ENCODE data around the gene ADD3. TPM values are rescaled to one million over a fixed set of nuclear protein-coding genes. Genes with fewer than 3 reads are reported as not detected.
"Not testable (repeated sequence)": the region's sequence is repeated elsewhere in the genome, so short reads cannot be mapped to it uniquely, and the experiment has no call there.

Gene ADD3
- total RNA-seq, 2 donors from 2014 or later, result 44.0 to 81.5 TPM

- H3K4me1 Mint-ChIP-seq (ENCODE audit: low read depth in 2 of 2), result peaks cover 40 to 64% of the 10 kb centered on the region in 2 donors
- H3K36me3 Mint-ChIP-seq, result no peaks in the 10 kb centered on the region
- H3K27me3 Mint-ChIP-seq, result no peaks in the 10 kb centered on the region
- peak overlapping the region; percentile 40 for H3K4me3 Mint-ChIP-seq
- H3K9me3 Mint-ChIP-seq, result no peaks in the 10 kb centered on the region
- ATAC-seq (peak; percentile 55 to 59), DNase-seq (ENCODE audit: low spot score) (no peak)
- peak overlapping the region; percentile 45 to 81 for H3K27ac Mint-ChIP-seq
Observed at GRCh38 chr10:110041479-110041829, 33.7 kb downstream of the ADD3 start.

GRCh38 chr10:110042181-110042580 lies 34.4 kb downstream of the ADD3 start:
- DNase-seq (ENCODE audit: low spot score) (no peak), ATAC-seq (no peak)
- H3K4me1 Mint-ChIP-seq (ENCODE audit: low read depth in 2 of 2), result peaks cover 38 to 58% of the 10 kb centered on the region in 2 donors
- H3K9me3 Mint-ChIP-seq, result no peaks in the 10 kb centered on the region
- peak overlapping the region; percentile 36 for H3K4me3 Mint-ChIP-seq
- no peaks in the 10 kb centered on the region for H3K27me3 Mint-ChIP-seq
- no peaks in the 10 kb centered on the region for H3K36me3 Mint-ChIP-seq
- peak overlapping the region; percentile 45 to 81 for H3K27ac Mint-ChIP-seq

- Mint-ChIP-seq H3K36me3 (peaks cover 1% of the 10 kb centered on the region), H3K4me1 (ENCODE audit: low read depth in 2 of 2) (peaks cover 38 to 59% of the 10 kb centered on the region in 2 donors), H3K9me3 (peaks cover under 1% of the 10 kb centered on the region), H3K27ac (peak overlapping the region; percentile 70 to 72), H3K27me3 (no peaks in the 10 kb centered on the region), H3K4me3 (no peak overlapping the region)
- no peak for DNase-seq (ENCODE audit: low spot score)
- ATAC-seq, result no peak
Observed at GRCh38 chr10:110042891-110043290, 35.1 kb downstream of the ADD3 start.

- Mint-ChIP-seq H3K27me3 (no peaks in the 10 kb centered on the region), H3K4me1 (ENCODE audit: low read depth in 2 of 2) (peaks cover 36 to 58% of the 10 kb centered on the region in 2 donors), H3K9me3 (peaks cover 7% of the 10 kb centered on the region), H3K36me3 (peaks cover 10% of the 10 kb centered on the region), H3K4me3 (peak overlapping the region; percentile 68), H3K27ac (peak overlapping the region; percentile 70 to 72)
- DNase-seq (ENCODE audit: low spot score) (no peak), ATAC-seq (no peak)
Observed at GRCh38 chr10:110044681-110045080, 36.9 kb downstream of the ADD3 start.

- DNase-seq (ENCODE audit: low spot score) (no peak), ATAC-seq (peak; percentile 53 to 84)
- H3K36me3 Mint-ChIP-seq, result peaks cover 13% of the 10 kb centered on the region
- H3K9me3 Mint-ChIP-seq, result peaks cover 7% of the 10 kb centered on the region
- H3K27me3 Mint-ChIP-seq, result no peaks in the 10 kb centered on the region
- peak overlapping the region; percentile 70 to 72 for H3K27ac Mint-ChIP-seq
- peak overlapping the region; percentile 59 for H3K4me3 Mint-ChIP-seq
- peaks cover 31 to 56% of the 10 kb centered on the region in 2 donors for H3K4me1 Mint-ChIP-seq (ENCODE audit: low read depth in 2 of 2)
Observed at GRCh38 chr10:110045772-110046171, 38.0 kb downstream of the ADD3 start.

- H3K4me3 Mint-ChIP-seq, result peak overlapping the region; percentile 34
- H3K9me3 Mint-ChIP-seq; ATAC-seq; H3K27me3 Mint-ChIP-seq; DNase-seq (ENCODE audit: low spot score): not testable (repeated sequence)
- H3K4me1 Mint-ChIP-seq (ENCODE audit: low read depth in 2 of 2), result peaks cover 30 to 57% of the 10 kb centered on the region in 2 donors
- peak overlapping the region in 1 of 2 donors; percentile 61 for H3K27ac Mint-ChIP-seq
- H3K36me3 Mint-ChIP-seq, result peaks cover 17% of the 10 kb centered on the region
Observed at GRCh38 chr10:110048145-110048544, 40.4 kb downstream of the ADD3 start.

- ATAC-seq, result no peak
- Mint-ChIP-seq H3K27ac (peak overlapping the region in 1 of 2 donors; percentile 61), H3K4me3 (no peak overlapping the region)
Observed at GRCh38 chr10:110048781-110049180, 41.0 kb downstream of the ADD3 start.

GRCh38 chr10:110049889-110050591 lies 42.3 kb downstream of the ADD3 start:
- not testable (repeated sequence) for H3K4me3 Mint-ChIP-seq; H3K9me3 Mint-ChIP-seq; H3K27ac Mint-ChIP-seq; H3K27me3 Mint-ChIP-seq; DNase-seq (ENCODE audit: low spot score); ATAC-seq
- Mint-ChIP-seq H3K4me1 (ENCODE audit: low read depth in 2 of 2) (peaks cover 27 to 41% of the 10 kb centered on the region in 2 donors), H3K36me3 (peaks cover 17% of the 10 kb centered on the region)

More at GRCh38 chr10:110048781-110049180, 41.0 kb downstream of the ADD3 start:
- Mint-ChIP-seq H3K27me3 (no peaks in the 10 kb centered on the region), H3K9me3 (peaks cover 7% of the 10 kb centered on the region), H3K36me3 (peaks cover 17% of the 10 kb centered on the region), H3K4me1 (ENCODE audit: low read depth in 2 of 2) (peaks cover 30 to 50% of the 10 kb centered on the region in 2 donors)
- DNase-seq (ENCODE audit: low spot score), result no peak

- Mint-ChIP-seq H3K36me3 (peaks cover 17% of the 10 kb centered on the region), H3K4me3 (no peak overlapping the region), H3K27me3 (no peaks in the 10 kb centered on the region), H3K4me1 (ENCODE audit: low read depth in 2 of 2) (peaks cover 30 to 32% of the 10 kb centered on the region in 2 donors), H3K9me3 (peaks cover 7% of the 10 kb centered on the region), H3K27ac (no peak overlapping the region)
- ATAC-seq (no peak), DNase-seq (ENCODE audit: low spot score) (no peak)
Observed at GRCh38 chr10:110051487-110051886, 43.7 kb downstream of the ADD3 start.

- ATAC-seq (no peak), DNase-seq (ENCODE audit: low spot score) (no peak)
- H3K4me1 Mint-ChIP-seq (ENCODE audit: low read depth in 2 of 2), result peaks cover 34 to 41% of the 10 kb centered on the region in 2 donors
- peaks cover 15% of the 10 kb centered on the region for H3K36me3 Mint-ChIP-seq
- peaks cover 7% of the 10 kb centered on the region for H3K9me3 Mint-ChIP-seq
- H3K27ac Mint-ChIP-seq, result peak overlapping the region; percentile 31 to 35
- no peaks in the 10 kb centered on the region for H3K27me3 Mint-ChIP-seq
- H3K4me3 Mint-ChIP-seq, result no peak overlapping the region
Observed at GRCh38 chr10:110052916-110053315, 45.1 kb downstream of the ADD3 start.

- Mint-ChIP-seq H3K4me1 (ENCODE audit: low read depth in 2 of 2) (peaks cover 44 to 53% of the 10 kb centered on the region in 2 donors), H3K27me3 (no peaks in the 10 kb centered on the region), H3K4me3 (no peak overlapping the region), H3K27ac (peak overlapping the region in 1 of 2 donors; percentile 81), H3K9me3 (no peaks in the 10 kb centered on the region), H3K36me3 (no peaks in the 10 kb centered on the region)
- DNase-seq (ENCODE audit: low spot score) (no peak), ATAC-seq (no peak)
Observed at GRCh38 chr10:110056822-110057221, 49.0 kb downstream of the ADD3 start.

- peak overlapping the region; percentile 81 to 90 for H3K27ac Mint-ChIP-seq
- no peak for ATAC-seq
- no peaks in the 10 kb centered on the region for H3K27me3 Mint-ChIP-seq
- H3K36me3 Mint-ChIP-seq, result no peaks in the 10 kb centered on the region
- DNase-seq (ENCODE audit: low spot score), result no peak
- no peaks in the 10 kb centered on the region for H3K9me3 Mint-ChIP-seq
- peak overlapping the region; percentile 95 for H3K4me3 Mint-ChIP-seq
- H3K4me1 Mint-ChIP-seq (ENCODE audit: low read depth in 2 of 2), result peaks cover 45 to 52% of the 10 kb centered on the region in 2 donors
Observed at GRCh38 chr10:110057456-110057855, 49.7 kb downstream of the ADD3 start.

GRCh38 chr10:110058212-110058611 lies 50.4 kb downstream of the ADD3 start:
- ATAC-seq, result peak; percentile 61 to 69
- peak overlapping the region; percentile 81 to 90 for H3K27ac Mint-ChIP-seq
- H3K36me3 Mint-ChIP-seq, result no peaks in the 10 kb centered on the region
- H3K27me3 Mint-ChIP-seq, result no peaks in the 10 kb centered on the region
- peaks cover 47 to 53% of the 10 kb centered on the region in 2 donors for H3K4me1 Mint-ChIP-seq (ENCODE audit: low read depth in 2 of 2)
- no peaks in the 10 kb centered on the region for H3K9me3 Mint-ChIP-seq
- H3K4me3 Mint-ChIP-seq, result peak overlapping the region; percentile 95
- DNase-seq (ENCODE audit: low spot score), result no peak

GRCh38 chr10:110059925-110060324 lies 52.1 kb downstream of the ADD3 start:
- ATAC-seq (no peak), DNase-seq (ENCODE audit: low spot score) (no peak)
- Mint-ChIP-seq H3K4me1 (ENCODE audit: low read depth in 2 of 2) (peaks cover 47 to 65% of the 10 kb centered on the region in 2 donors), H3K27me3 (no peaks in the 10 kb centered on the region), H3K27ac (peak overlapping the region; percentile 1 to 90), H3K4me3 (peak overlapping the region; percentile 4), H3K9me3 (no peaks in the 10 kb centered on the region), H3K36me3 (no peaks in the 10 kb centered on the region)
